ENCODE results near the gene CACNA1C.
A peak's percentile ranks its signal among the peaks of the same experiment; 100 is the strongest.

The CACNA1C gene

DNA sequence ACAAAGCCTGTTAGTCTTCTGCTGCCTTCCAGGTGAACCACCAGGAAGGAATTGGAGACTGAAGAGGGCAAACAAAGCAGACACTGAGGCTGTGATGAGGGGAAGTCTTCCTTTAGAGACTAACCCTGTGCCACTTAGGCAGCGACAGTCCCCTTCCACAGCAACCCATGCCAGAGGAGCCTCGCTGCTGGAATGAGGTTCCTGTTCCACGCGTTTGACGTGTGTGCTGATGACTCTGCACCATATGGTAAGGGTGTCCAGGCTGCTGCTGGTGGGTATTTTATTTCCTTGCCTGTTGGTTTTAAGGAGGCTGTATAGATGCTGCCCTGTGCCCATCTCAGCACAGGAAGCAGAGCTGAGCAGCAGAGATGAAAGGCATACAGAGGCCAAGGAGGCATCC lies 380.1 kb downstream of the CACNA1C start:
- H3K36me3 ChIP-seq (ENCODE audit: control insufficient read depth in 5 of 5, insufficient read depth in 5 of 5, low read length in 5 of 5) = no peaks in the 10 kb centered on the region
- H3K4me3 ChIP-seq (ENCODE audit: low read depth in 1 of 5, low read length in 5 of 5) = no peak overlapping the region
- H3K4me1 ChIP-seq (ENCODE audit: control insufficient read depth in 5 of 5, insufficient read depth in 5 of 5, low read length in 5 of 5) = peaks cover 0 to 33% (median 22%) of the 10 kb centered on the region in 5 donors
- no peak overlapping the region for H3K27ac ChIP-seq (ENCODE audit: low read depth, low read length)
- H3K9me3 ChIP-seq (ENCODE audit: control insufficient read depth in 5 of 5, low read length in 5 of 5) = no peaks in the 10 kb centered on the region
- H3K9ac ChIP-seq (ENCODE audit: low read length in 5 of 5) = no peak overlapping the region
- no peaks in the 10 kb centered on the region for H3K27me3 ChIP-seq (ENCODE audit: control insufficient read depth in 5 of 5, insufficient read depth in 4 of 5, low read length in 5 of 5)

DNA sequence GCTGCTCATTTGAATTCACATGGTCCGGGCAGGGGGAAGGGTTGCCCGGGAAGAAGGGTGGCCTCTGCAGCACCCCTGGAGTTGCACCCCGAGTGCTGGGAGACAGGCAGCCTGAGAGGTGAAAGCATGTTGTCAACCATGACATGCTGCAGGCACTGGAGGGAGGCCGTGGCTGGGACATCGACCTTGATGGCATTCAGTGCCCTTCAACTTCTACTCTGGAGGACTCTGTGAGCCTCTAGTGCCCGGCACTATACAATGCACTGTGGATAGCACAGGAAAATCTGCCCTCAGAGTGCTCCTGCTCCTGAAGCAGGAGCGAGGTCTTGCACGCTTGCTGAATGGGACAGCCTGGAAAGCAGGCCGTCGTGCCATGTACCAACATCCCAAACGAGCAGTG lies 382.7 kb downstream of the CACNA1C start:
- H3K27me3 ChIP-seq (ENCODE audit: control insufficient read depth in 5 of 5, insufficient read depth in 4 of 5, low read length in 5 of 5) = no peaks in the 10 kb centered on the region
- no peak overlapping the region for H3K9ac ChIP-seq (ENCODE audit: low read length in 5 of 5)
- peaks cover 0 to 21% (median 14%) of the 10 kb centered on the region in 5 donors for H3K4me1 ChIP-seq (ENCODE audit: control insufficient read depth in 5 of 5, insufficient read depth in 5 of 5, low read length in 5 of 5)
- no peak overlapping the region for H3K27ac ChIP-seq (ENCODE audit: low read depth, low read length)
- no peaks in the 10 kb centered on the region for H3K9me3 ChIP-seq (ENCODE audit: control insufficient read depth in 5 of 5, low read length in 5 of 5)
- no peak overlapping the region for H3K4me3 ChIP-seq (ENCODE audit: low read depth in 1 of 5, low read length in 5 of 5)
- no peaks in the 10 kb centered on the region for H3K36me3 ChIP-seq (ENCODE audit: control insufficient read depth in 5 of 5, insufficient read depth in 5 of 5, low read length in 5 of 5)

DNA sequence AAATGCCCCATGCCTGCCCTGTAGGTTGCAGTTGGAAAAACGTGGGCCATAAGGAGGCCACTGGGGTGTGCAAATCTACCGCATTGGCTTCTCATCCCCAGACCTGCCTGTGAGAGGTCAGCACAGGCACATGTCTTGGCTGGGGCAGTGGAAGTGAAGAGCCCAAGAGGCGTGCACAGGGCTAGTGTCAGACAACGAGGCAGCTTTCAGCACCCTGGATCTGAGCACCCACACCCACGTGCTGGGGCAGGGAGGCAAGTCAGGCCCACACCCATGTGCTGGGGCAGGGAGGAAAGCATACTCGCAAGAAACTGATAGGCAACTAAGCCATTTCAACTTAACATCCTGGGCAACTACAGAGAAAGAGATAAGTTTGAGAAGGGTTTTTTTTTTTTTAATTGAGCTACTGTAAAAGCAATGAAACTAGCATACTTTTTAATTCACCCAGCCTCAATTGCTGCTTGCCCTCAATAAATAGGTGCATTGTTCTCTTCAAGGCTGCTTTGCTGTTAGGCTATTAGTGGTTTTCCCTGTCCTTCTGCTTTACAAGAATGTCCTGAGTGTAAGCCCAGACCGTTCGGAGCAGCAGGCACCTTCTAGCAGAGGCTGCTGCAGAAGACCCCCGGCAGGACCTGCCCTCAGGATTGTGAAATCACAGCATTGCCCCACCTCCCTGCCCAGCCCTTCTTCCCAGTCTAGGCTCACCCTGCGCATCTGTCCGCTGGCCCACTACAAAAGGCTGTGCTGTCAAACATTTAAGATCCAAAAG lies 386.7 kb downstream of the CACNA1C start:
- no peak overlapping the region for H3K4me3 ChIP-seq (ENCODE audit: low read depth in 1 of 5, low read length in 5 of 5)
- H3K4me1 ChIP-seq (ENCODE audit: control insufficient read depth in 5 of 5, insufficient read depth in 5 of 5, low read length in 5 of 5) = peaks cover 0 to 5% (median 2%) of the 10 kb centered on the region in 5 donors
- no peaks in the 10 kb centered on the region for H3K27me3 ChIP-seq (ENCODE audit: control insufficient read depth in 5 of 5, insufficient read depth in 4 of 5, low read length in 5 of 5)
- no peak overlapping the region for H3K27ac ChIP-seq (ENCODE audit: low read depth, low read length)
- H3K9me3 ChIP-seq (ENCODE audit: control insufficient read depth in 5 of 5, low read length in 5 of 5) = no peaks in the 10 kb centered on the region
- H3K9ac ChIP-seq (ENCODE audit: low read length in 5 of 5) = no peak overlapping the region
- no peaks in the 10 kb centered on the region for H3K36me3 ChIP-seq (ENCODE audit: control insufficient read depth in 5 of 5, insufficient read depth in 5 of 5, low read length in 5 of 5)

DNA sequence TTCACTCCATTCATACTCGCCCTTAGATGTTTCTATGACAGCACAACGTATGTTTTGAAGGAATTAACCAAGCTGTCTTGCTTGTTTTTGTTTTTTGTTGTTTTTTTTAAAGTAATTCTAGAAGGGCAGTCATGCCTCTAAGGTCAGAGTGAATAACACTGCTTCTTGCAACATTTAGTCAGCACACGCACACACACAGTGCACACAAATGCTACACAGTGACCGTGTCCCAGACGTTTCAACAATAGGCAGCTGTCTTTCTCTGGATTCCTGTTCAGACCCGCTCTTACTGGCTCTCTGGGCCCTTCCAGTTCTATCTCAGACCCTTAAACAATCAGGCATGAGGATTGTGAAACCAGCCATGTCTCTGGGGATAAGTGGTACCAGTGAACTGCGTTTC lies 391.0 kb downstream of the CACNA1C start:
- no peak overlapping the region for H3K27ac ChIP-seq (ENCODE audit: low read depth, low read length)
- peaks cover 0 to 2% (median 0%) of the 10 kb centered on the region in 5 donors for H3K27me3 ChIP-seq (ENCODE audit: control insufficient read depth in 5 of 5, insufficient read depth in 4 of 5, low read length in 5 of 5)
- no peaks in the 10 kb centered on the region for H3K4me1 ChIP-seq (ENCODE audit: control insufficient read depth in 5 of 5, insufficient read depth in 5 of 5, low read length in 5 of 5)
- no peaks in the 10 kb centered on the region for H3K36me3 ChIP-seq (ENCODE audit: control insufficient read depth in 5 of 5, insufficient read depth in 5 of 5, low read length in 5 of 5)
- no peaks in the 10 kb centered on the region for H3K9me3 ChIP-seq (ENCODE audit: control insufficient read depth in 5 of 5, low read length in 5 of 5)
- H3K9ac ChIP-seq (ENCODE audit: low read length in 5 of 5) = no peak overlapping the region
- H3K4me3 ChIP-seq (ENCODE audit: low read depth in 1 of 5, low read length in 5 of 5) = no peak overlapping the region

- H3K36me3 ChIP-seq (ENCODE audit: control insufficient read depth in 5 of 5, insufficient read depth in 5 of 5, low read length in 5 of 5) = no peaks in the 10 kb centered on the region
- H3K27ac ChIP-seq (ENCODE audit: low read depth, low read length) = no peak overlapping the region
- peaks cover 0 to 2% (median 0%) of the 10 kb centered on the region in 5 donors for H3K27me3 ChIP-seq (ENCODE audit: control insufficient read depth in 5 of 5, insufficient read depth in 4 of 5, low read length in 5 of 5)
- no peaks in the 10 kb centered on the region for H3K9me3 ChIP-seq (ENCODE audit: control insufficient read depth in 5 of 5, low read length in 5 of 5)
- no peak overlapping the region for H3K4me3 ChIP-seq (ENCODE audit: low read depth in 1 of 5, low read length in 5 of 5)
- peaks cover 0 to 5% (median 0%) of the 10 kb centered on the region in 5 donors for H3K4me1 ChIP-seq (ENCODE audit: control insufficient read depth in 5 of 5, insufficient read depth in 5 of 5, low read length in 5 of 5)
- no peak overlapping the region for H3K9ac ChIP-seq (ENCODE audit: low read length in 5 of 5)
Measured at GRCh38 chr12:2445968-2446367, 393.2 kb downstream of the CACNA1C start.

DNA sequence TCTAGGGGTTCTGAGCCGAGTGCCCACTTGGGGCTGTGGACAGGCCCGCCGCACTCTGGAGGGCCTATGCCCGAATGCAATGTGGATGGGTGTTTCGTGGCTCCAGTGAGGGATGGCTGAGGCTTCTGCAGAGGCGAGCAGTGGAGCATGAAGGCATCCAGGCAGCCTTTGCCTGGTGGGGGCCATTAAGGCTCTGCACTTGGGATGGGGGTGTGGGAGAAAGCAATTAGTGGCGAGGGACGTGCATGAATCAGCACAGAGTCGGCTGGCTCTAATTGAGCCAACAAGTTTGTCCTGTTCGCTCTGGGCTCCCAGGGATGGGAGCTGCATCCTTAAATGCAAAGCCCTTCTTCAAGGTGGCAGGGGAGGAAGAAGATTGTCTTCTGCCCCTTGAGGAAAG lies 395.1 kb downstream of the CACNA1C start:
- Histone ChIP-seq H3K27me3 (ENCODE audit: control insufficient read depth in 5 of 5, insufficient read depth in 4 of 5, low read length in 5 of 5) (peaks cover 0 to 2% (median 0%) of the 10 kb centered on the region in 5 donors), H3K36me3 (ENCODE audit: control insufficient read depth in 5 of 5, insufficient read depth in 5 of 5, low read length in 5 of 5) (no peaks in the 10 kb centered on the region), H3K9ac (ENCODE audit: low read length in 5 of 5) (no peak overlapping the region), H3K4me1 (ENCODE audit: control insufficient read depth in 5 of 5, insufficient read depth in 5 of 5, low read length in 5 of 5) (peaks cover 0 to 11% (median 3%) of the 10 kb centered on the region in 5 donors), H3K27ac (ENCODE audit: low read depth, low read length) (no peak overlapping the region), H3K9me3 (ENCODE audit: control insufficient read depth in 5 of 5, low read length in 5 of 5) (no peaks in the 10 kb centered on the region), H3K4me3 (ENCODE audit: low read depth in 1 of 5, low read length in 5 of 5) (no peak overlapping the region)

- no peak overlapping the region for H3K9ac ChIP-seq (ENCODE audit: low read length in 5 of 5)
- H3K27me3 ChIP-seq (ENCODE audit: control insufficient read depth in 5 of 5, insufficient read depth in 4 of 5, low read length in 5 of 5) = peaks cover 0 to 2% (median 0%) of the 10 kb centered on the region in 5 donors
- no peaks in the 10 kb centered on the region for H3K9me3 ChIP-seq (ENCODE audit: control insufficient read depth in 5 of 5, low read length in 5 of 5)
- no peak overlapping the region for H3K27ac ChIP-seq (ENCODE audit: low read depth, low read length)
- H3K4me1 ChIP-seq (ENCODE audit: control insufficient read depth in 5 of 5, insufficient read depth in 5 of 5, low read length in 5 of 5) = peaks cover 4 to 27% (median 14%) of the 10 kb centered on the region in 5 donors
- no peak overlapping the region for H3K4me3 ChIP-seq (ENCODE audit: low read depth in 1 of 5, low read length in 5 of 5)
- H3K36me3 ChIP-seq (ENCODE audit: control insufficient read depth in 5 of 5, insufficient read depth in 5 of 5, low read length in 5 of 5) = no peaks in the 10 kb centered on the region
Measured at GRCh38 chr12:2449586-2449985, 396.8 kb downstream of the CACNA1C start.

DNA sequence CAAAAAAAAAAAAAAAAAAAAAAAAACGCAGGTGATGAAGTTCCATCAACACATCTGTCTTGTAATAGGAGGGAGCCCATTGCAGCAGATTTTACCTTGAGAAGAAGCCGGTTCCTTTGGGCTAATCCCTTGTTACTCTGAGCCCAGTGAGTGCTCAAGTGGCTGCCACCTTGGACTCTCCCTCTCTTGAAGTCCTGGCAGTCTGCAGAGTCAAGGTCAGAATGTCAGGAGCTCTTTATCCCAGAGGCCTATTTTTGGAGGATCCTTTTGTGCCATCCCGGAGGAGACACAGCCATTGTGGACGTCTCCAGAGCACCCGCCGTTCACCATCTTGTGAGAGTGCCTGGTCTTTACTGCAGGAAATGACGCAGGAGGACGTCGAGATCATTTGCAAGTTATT lies 397.8 kb downstream of the CACNA1C start:
- Histone ChIP-seq H3K9ac (ENCODE audit: low read length in 5 of 5) (no peak overlapping the region), H3K27me3 (ENCODE audit: control insufficient read depth in 5 of 5, insufficient read depth in 4 of 5, low read length in 5 of 5) (peaks cover 0 to 2% (median 0%) of the 10 kb centered on the region in 5 donors), H3K4me1 (ENCODE audit: control insufficient read depth in 5 of 5, insufficient read depth in 5 of 5, low read length in 5 of 5) (peaks cover 4 to 27% (median 14%) of the 10 kb centered on the region in 5 donors), H3K36me3 (ENCODE audit: control insufficient read depth in 5 of 5, insufficient read depth in 5 of 5, low read length in 5 of 5) (no peaks in the 10 kb centered on the region), H3K27ac (ENCODE audit: low read depth, low read length) (no peak overlapping the region), H3K4me3 (ENCODE audit: low read depth in 1 of 5, low read length in 5 of 5) (peak overlapping the region in 1 of 5 donors; percentile 21), H3K9me3 (ENCODE audit: control insufficient read depth in 5 of 5, low read length in 5 of 5) (no peaks in the 10 kb centered on the region)

DNA sequence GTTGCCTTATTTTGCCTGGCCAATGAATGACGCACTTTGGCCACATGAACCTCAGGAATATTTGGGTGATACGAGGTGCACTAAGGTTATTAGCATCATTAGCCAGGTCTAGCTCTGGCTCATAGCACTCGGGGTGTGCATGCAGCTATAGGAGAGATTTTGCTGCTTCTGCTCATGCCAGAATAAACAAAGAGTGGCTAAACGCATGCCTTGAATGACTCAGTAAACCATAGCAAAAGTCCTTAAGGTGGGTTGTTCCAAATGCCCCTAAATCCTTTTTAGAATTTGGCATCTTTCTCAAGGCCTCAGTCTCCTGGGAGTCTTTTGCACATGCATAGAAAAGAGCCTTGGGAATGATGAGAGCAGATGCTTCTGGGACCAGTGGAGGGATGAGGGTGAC lies 398.2 kb downstream of the CACNA1C start:
- Histone ChIP-seq H3K4me1 (ENCODE audit: control insufficient read depth in 5 of 5, insufficient read depth in 5 of 5, low read length in 5 of 5) (peaks cover 4 to 27% (median 14%) of the 10 kb centered on the region in 5 donors), H3K27me3 (ENCODE audit: control insufficient read depth in 5 of 5, insufficient read depth in 4 of 5, low read length in 5 of 5) (peaks cover 0 to 2% (median 0%) of the 10 kb centered on the region in 5 donors), H3K9me3 (ENCODE audit: control insufficient read depth in 5 of 5, low read length in 5 of 5) (no peaks in the 10 kb centered on the region), H3K36me3 (ENCODE audit: control insufficient read depth in 5 of 5, insufficient read depth in 5 of 5, low read length in 5 of 5) (no peaks in the 10 kb centered on the region), H3K27ac (ENCODE audit: low read depth, low read length) (no peak overlapping the region), H3K9ac (ENCODE audit: low read length in 5 of 5) (no peak overlapping the region), H3K4me3 (ENCODE audit: low read depth in 1 of 5, low read length in 5 of 5) (peak overlapping the region in 1 of 5 donors; percentile 21)

GRCh38 chr12:2451497-2451896 lies 398.7 kb downstream of the CACNA1C start:
- Histone ChIP-seq H3K9me3 (ENCODE audit: control insufficient read depth in 5 of 5, low read length in 5 of 5) (no peaks in the 10 kb centered on the region), H3K4me1 (ENCODE audit: control insufficient read depth in 5 of 5, insufficient read depth in 5 of 5, low read length in 5 of 5) (peaks cover 4 to 31% (median 14%) of the 10 kb centered on the region in 5 donors), H3K4me3 (ENCODE audit: low read depth in 1 of 5, low read length in 5 of 5) (no peak overlapping the region), H3K27me3 (ENCODE audit: control insufficient read depth in 5 of 5, insufficient read depth in 4 of 5, low read length in 5 of 5) (peaks cover 0 to 2% (median 0%) of the 10 kb centered on the region in 5 donors), H3K27ac (ENCODE audit: low read depth, low read length) (no peak overlapping the region), H3K36me3 (ENCODE audit: control insufficient read depth in 5 of 5, insufficient read depth in 5 of 5, low read length in 5 of 5) (no peaks in the 10 kb centered on the region), H3K9ac (ENCODE audit: low read length in 5 of 5) (no peak overlapping the region)
